K562 (cell line): ENCODE data around the gene SLC6A6. TPM values are rescaled to one million over a fixed set of nuclear protein-coding genes. Genes with fewer than 3 reads are reported as not detected.

Experiments
- CBFB ChIP-seq: sonication (generic); formaldehyde crosslinking; IDR thresholded peaks from 2 replicates; pipeline ENCODE4 v1.4.0; 2020; ENCODE audit warnings: mild to moderate bottlenecking, missing genetic modification reagents
- EGR1 ChIP-seq: fragments of 450-650 bp; conservative IDR thresholded peaks from 2 replicates; pipeline ENCODE4 v1.6.1; 2017; ENCODE audit warnings: mild to moderate bottlenecking
- EP400 ChIP-seq: fragments of 450-650 bp; IDR thresholded peaks from 2 replicates; pipeline ENCODE4 v1.6.1; 2017; ENCODE audit warnings: antibody characterized with exemption, mild to moderate bottlenecking, moderate library complexity
- ESRRB ChIP-seq: fragments of 250-450 bp; sonication (Bioruptor Pico); IDR thresholded peaks from 2 replicates; pipeline ENCODE4 v1.5.0; 2020; ENCODE audit warnings: mild to moderate bottlenecking, moderate library complexity, borderline replicate concordance
- FOXK2 ChIP-seq, 2 experiments: fragments of 450-650 bp; IDR thresholded peaks in 1 of 2; conservative IDR thresholded peaks in 1 of 2; 2 replicates each; pipeline ENCODE4 v1.6.1; 2016; ENCODE audit warnings: low read depth in 2 of 2, mild to moderate bottlenecking in 1 of 2
- HLTF ChIP-seq: fragments of 450-650 bp; IDR thresholded peaks from 2 replicates; pipeline ENCODE4 v1.6.1; 2016
- HNRNPLL ChIP-seq: fragments of 200-400 bp; formaldehyde crosslinking; IDR thresholded peaks from 2 replicates; pipeline ENCODE4 v1.6.1; 2017; ENCODE audit warnings: low read length, low read depth, mild to moderate bottlenecking; ENCODE audit not compliant: poor library complexity, severe bottlenecking
- MCM7 ChIP-seq, 2 experiments: fragments of 450-650 bp; IDR thresholded peaks; 2 replicates each; pipeline ENCODE4 v1.6.1; 2016 to 2018
- NELFE ChIP-seq: IDR thresholded peaks from 2 replicates; pipeline ENCODE4 v1.6.1; 2011; ENCODE audit warnings: mild to moderate bottlenecking; ENCODE audit not compliant: insufficient read depth, insufficient read length
- POLR2H ChIP-seq: IDR thresholded peaks from 2 replicates; pipeline ENCODE4 v1.6.1; 2016; ENCODE audit warnings: missing genetic modification characterization, low read depth, mild to moderate bottlenecking, control low read depth, missing compliant biosample characterization, moderate library complexity
- RBM14 ChIP-seq: fragments of 200-400 bp; formaldehyde crosslinking; IDR thresholded peaks from 2 replicates; pipeline ENCODE4 v1.6.1; 2018; ENCODE audit warnings: low read depth, mild to moderate bottlenecking, low read length, moderate library complexity, borderline replicate concordance; ENCODE audit not compliant: insufficient read depth
- SUPT5H ChIP-seq: fragments of 450-650 bp; IDR thresholded peaks from 2 replicates; pipeline ENCODE4 v1.6.1; 2016
- TCFL5 ChIP-seq: fragments of 250-450 bp; sonication (Bioruptor Pico); conservative IDR thresholded peaks from 2 replicates; pipeline ENCODE4 v1.6.1; 2021; ENCODE audit warnings: mild to moderate bottlenecking, moderate library complexity, matching md5 sums
- YY1 ChIP-seq, 3 experiments: IDR thresholded peaks; 2 replicates each; pipeline ENCODE4 v1.6.1; 2011; ENCODE audit warnings: low read length in 2 of 3, mild to moderate bottlenecking in 2 of 3, moderate library complexity in 2 of 3, borderline replicate concordance in 1 of 3, control low read depth in 1 of 3, low read depth in 1 of 3; ENCODE audit not compliant: insufficient read depth in 3 of 3, insufficient replicate concordance in 2 of 3, control insufficient read depth in 1 of 3, insufficient read length in 1 of 3; ENCODE audit errors: extremely low read depth in 1 of 3
- ZBTB1 ChIP-seq: sonication (generic); formaldehyde crosslinking; IDR thresholded peaks from 2 replicates; pipeline ENCODE4 v1.8.1; 2023; ENCODE audit warnings: missing genetic modification reagents, low read depth, mild to moderate bottlenecking, borderline replicate concordance
- ZFP1 ChIP-seq: fragments of 450-650 bp; formaldehyde crosslinking; IDR thresholded peaks from 2 replicates; pipeline ENCODE4 v1.4.0; 2020; ENCODE audit warnings: mild to moderate bottlenecking, mixed read lengths
- polyA plus RNA-seq, 8 experiments: library from polyadenylated mRNA; depleted of rRNA in 4 of 8; stranded (reverse) in 5 of 8; unstranded in 3 of 8; fragments of >200 nt; fragmentation: Nextera tagmentation in 2 of 8; fragmentation: Illumina TruSeq in 1 of 8; extraction: Ambion mirVana in 2 of 8; extraction: Trizol in 1 of 8; gene quantifications; 2 replicates each; pipeline versions ENCODE4 v1.2.1 to v1.2.3, GENCODE V29; 2011 to 2014; ENCODE audit warnings: inconsistent platforms in 1 of 8, missing spikeins in 1 of 8
- total RNA-seq, 7 experiments: library from RNA; depleted of rRNA in 6 of 7; stranded (reverse); fragments of >200 nt in 6 of 7; fragmentation: Illumina TruSeq in 2 of 7; extraction: Trizol in 2 of 7; gene quantifications; 2 replicates each; pipeline versions ENCODE4 v1.2.1 to v1.2.3, GENCODE V29; 2011 to 2021; ENCODE audit warnings: low replicate concordance in 1 of 7
- TF ChIP-seq, protein P1 (sequence below), 2 experiments: fragments of 450-650 bp in 1 of 2; sonication (generic) in 1 of 2; formaldehyde crosslinking in 1 of 2; IDR thresholded peaks in 1 of 2; conservative IDR thresholded peaks in 1 of 2; 2 replicates each; pipeline versions ENCODE4 v1.6.1 to v1.8.1; 2016 to 2023; ENCODE audit warnings: mild to moderate bottlenecking in 2 of 2, moderate library complexity in 2 of 2, inconsistent platforms in 1 of 2, missing genetic modification reagents in 1 of 2
- TF ChIP-seq, protein P2 (sequence below): sonication (generic); formaldehyde crosslinking; IDR thresholded peaks from 2 replicates; pipeline ENCODE4 v1.8.0; 2022; ENCODE audit warnings: mild to moderate bottlenecking, missing genetic modification reagents
- TF ChIP-seq, protein P3 (sequence below), 2 experiments: fragments of 450-650 bp; conservative IDR thresholded peaks; 2 replicates each; pipeline ENCODE4 v1.6.1; 2017; ENCODE audit warnings: mild to moderate bottlenecking in 2 of 2, moderate library complexity in 2 of 2
- TF ChIP-seq, protein P4 (sequence below): fragments of 450-650 bp; IDR thresholded peaks from 2 replicates; pipeline ENCODE4 v1.6.1; 2016; ENCODE audit warnings: missing biosample characterization, missing genetic modification characterization
- TF ChIP-seq, protein P5 (sequence below): fragments of 250-450 bp; sonication (Bioruptor Pico); IDR thresholded peaks from 2 replicates; pipeline ENCODE4 v1.8.0; 2022; ENCODE audit warnings: moderate library complexity, mild to moderate bottlenecking, inconsistent platforms

Gene SLC6A6
- total and polyA plus RNA-seq, 9 of the 15 experiments (the other 6 are each of a cell fraction or from before 2014, with no cell fraction given) = 12.3 to 203 (median 93.2) TPM

DNA sequence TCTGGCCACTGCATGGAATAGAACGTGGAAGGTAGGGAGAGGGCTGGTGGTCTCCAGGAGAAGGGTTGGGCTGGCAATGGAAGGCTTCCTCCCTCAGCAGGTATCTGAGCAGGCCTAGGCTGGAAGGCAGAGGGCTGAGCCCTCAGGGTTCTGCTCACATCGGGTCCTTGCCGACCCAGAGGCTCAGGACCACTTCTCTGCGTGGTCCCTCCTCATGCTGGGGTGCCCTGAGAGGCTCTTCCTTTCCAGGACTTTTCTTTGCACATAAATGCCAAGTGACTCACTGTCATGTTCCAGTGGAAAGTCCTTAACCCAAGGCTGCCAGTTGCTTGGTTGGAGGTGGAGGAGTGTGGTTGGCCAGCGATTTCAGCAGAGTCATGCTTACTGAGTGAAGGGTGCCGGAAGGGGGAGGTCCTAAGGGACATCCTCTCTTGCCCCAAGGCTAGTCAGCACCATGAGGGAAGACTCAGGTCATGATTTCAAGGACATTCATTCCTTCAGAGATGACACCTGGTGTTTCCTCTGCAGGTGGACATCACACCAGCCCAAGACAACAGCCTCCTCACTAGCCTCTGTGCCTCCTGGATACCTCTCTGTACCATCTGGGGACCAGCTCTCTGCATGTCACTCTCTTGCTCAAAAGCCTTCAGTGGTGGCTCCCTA is 8.2 kb downstream of the SLC6A6 start (continued):
- TF ChIP-seq ESRRB (CRISPR knock-in tag) (no peak), FOXK2 (conservative IDR thresholded peaks at IDR 0.05 in 1 of 2, IDR thresholded peaks at IDR 0.05 in 1 of 2; ENCODE audit: low read depth in 2 of 2) (0 out of 4 replicates have a peak, but pooled peaks of 1 of the 2 experiments have one; percentile 47), MCM7 (IDR thresholded peaks at IDR 0.05) (no peak), HLTF (no peak), ZFP1 (CRISPR knock-in tag) (no peak), ZBTB1 (CRISPR knock-in tag) (no peak), YY1 (IDR thresholded peaks at IDR 0.05; ENCODE audit: borderline replicate concordance in 1 of 3, control insufficient read depth in 1 of 3, extremely low read depth in 1 of 3, insufficient read depth in 3 of 3, insufficient read length in 1 of 3, insufficient replicate concordance in 2 of 3, low read depth in 1 of 3, low read length in 2 of 3) (peak in 2 of 3 experiments; percentile 28 to 65), CBFB (CRISPR knock-in tag) (no peak), NELFE (no peak), EP400 (no peak), SUPT5H (peak; percentile 83), HNRNPLL (no peak), POLR2H (no peak), RBM14 (no peak), EGR1 (no peak), TCFL5 (no peak)
- TF ChIP-seq, protein P1, sequence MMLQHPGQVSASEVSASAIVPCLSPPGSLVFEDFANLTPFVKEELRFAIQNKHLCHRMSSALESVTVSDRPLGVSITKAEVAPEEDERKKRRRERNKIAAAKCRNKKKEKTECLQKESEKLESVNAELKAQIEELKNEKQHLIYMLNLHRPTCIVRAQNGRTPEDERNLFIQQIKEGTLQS (IDR thresholded peaks at IDR 0.05) = no peak
- TF ChIP-seq, protein P1 (CRISPR knock-in tag; conservative IDR thresholded peaks at IDR 0.05) = peak; percentile 69
- TF ChIP-seq, protein P2, sequence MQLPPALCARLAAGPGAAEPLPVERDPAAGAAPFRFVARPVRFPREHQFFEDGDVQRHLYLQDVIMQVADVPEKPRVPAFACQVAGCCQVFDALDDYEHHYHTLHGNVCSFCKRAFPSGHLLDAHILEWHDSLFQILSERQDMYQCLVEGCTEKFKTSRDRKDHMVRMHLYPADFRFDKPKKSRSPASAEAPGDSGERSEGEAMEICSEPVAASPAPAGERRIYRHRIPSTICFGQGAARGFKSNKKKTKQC (CRISPR knock-in tag) = no peak; the same call in 1 of the 2 replicates
- TF ChIP-seq, protein P3, sequence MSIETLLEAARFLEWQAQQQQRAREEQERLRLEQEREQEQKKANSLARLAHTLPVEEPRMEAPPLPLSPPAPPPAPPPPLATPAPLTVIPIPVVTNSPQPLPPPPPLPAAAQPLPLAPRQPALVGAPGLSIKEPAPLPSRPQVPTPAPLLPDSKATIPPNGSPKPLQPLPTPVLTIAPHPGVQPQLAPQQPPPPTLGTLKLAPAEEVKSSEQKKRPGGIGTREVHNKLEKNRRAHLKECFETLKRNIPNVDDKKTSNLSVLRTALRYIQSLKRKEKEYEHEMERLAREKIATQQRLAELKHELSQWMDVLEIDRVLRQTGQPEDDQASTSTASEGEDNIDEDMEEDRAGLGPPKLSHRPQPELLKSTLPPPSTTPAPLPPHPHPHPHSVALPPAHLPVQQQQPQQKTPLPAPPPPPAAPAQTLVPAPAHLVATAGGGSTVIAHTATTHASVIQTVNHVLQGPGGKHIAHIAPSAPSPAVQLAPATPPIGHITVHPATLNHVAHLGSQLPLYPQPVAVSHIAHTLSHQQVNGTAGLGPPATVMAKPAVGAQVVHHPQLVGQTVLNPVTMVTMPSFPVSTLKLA (conservative IDR thresholded peaks at IDR 0.05) = no peak
- TF ChIP-seq, protein P4, sequence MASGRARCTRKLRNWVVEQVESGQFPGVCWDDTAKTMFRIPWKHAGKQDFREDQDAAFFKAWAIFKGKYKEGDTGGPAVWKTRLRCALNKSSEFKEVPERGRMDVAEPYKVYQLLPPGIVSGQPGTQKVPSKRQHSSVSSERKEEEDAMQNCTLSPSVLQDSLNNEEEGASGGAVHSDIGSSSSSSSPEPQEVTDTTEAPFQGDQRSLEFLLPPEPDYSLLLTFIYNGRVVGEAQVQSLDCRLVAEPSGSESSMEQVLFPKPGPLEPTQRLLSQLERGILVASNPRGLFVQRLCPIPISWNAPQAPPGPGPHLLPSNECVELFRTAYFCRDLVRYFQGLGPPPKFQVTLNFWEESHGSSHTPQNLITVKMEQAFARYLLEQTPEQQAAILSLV (tag) = peak; percentile 41
- TF ChIP-seq, protein P5, sequence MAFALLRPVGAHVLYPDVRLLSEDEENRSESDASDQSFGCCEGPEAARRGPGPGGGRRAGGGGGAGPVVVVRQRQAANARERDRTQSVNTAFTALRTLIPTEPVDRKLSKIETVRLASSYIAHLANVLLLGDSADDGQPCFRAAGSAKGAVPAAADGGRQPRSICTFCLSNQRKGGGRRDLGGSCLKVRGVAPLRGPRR (CRISPR knock-in tag) = no peak; the same call in 1 of the 2 replicates
